Measurements from ENCODE around the gene BCAT1.

GRCh38 chr12:24952389-24952788, 3.5 kb upstream of the BCAT1 start:
- TF ChIP-seq EZH2phosphoT487 (IDR thresholded peaks at IDR 0.05; ENCODE audit: insufficient read depth, low read depth) (no peak), EZH2 (IDR thresholded peaks at IDR 0.05; ENCODE audit: insufficient read depth, poor library complexity, severe bottlenecking) (no peak)

Data from GM23248 (cell line).